GM19455 (cell line): ENCODE data around the gene ATP11C.
A peak's percentile ranks its signal among the peaks of the same experiment; 100 is the strongest.

Experiments used
- ATAC-seq: cut with Tn5 transposase; IDR thresholded peaks from one replicate; pipeline ENCODE4 v1.9.1; 2021; ENCODE audit not compliant: unreplicated experiment

ATP11C gene

DNA sequence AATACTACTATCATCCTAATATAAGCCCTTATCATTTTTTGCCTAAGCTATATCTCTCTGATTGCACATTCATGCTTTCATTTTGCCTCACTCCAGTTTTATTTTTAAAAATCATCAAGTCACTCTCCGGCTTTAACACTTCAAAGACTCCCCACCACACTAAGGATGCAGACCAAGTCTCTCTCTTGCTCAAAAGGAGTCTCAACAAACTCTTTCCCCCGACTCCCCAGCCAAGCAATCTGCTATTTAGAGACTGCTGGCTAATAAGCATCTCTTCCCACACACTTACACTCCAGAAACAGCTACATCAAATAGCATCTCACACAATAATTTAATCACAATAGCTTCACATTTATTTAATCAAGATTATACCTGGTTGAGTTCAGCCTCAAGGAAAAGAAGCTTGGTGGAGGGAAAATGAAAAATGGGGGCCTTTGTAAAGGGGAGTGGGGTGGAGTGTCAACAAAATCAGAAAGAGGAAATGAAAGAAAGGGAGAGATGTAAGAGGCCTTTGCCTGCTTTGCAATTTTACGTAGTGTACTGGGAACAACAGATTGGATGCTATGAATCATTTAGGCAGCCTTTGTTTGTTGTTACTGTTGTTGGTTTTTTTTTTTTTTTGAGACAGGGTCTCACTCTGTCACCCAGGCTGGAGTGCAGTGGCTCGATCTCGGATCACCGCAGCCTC lies 120.8 kb downstream of the ATP11C start:
- ATAC-seq: no peak

GRCh38 chrX:139804482-139804881 lies 128.4 kb downstream of the ATP11C start:
- no peak for ATAC-seq

GRCh38 chrX:139803224-139803623 lies 129.6 kb downstream of the ATP11C start:
- ATAC-seq: no peak

DNA sequence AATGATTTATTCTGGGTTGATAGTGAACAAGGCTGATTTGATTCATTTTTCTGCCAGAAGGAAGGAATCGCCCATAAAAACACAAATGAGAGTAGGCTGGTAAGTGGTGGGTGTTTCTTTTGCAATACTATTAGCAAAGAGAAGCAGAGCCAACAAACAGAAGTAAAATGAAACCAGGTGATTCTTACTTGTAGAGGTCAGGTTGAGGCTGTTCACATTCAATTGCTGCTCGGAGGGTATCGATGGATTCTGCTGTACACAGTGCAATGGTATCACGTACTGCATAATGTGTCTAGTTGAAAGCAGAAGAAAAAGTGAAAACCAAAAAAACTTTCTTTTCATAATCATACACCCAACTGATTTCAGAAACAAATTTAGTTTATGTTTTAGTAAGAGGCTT lies 130.8 kb downstream of the ATP11C start:
- no peak for ATAC-seq

- ATAC-seq: no peak
Measured at GRCh38 chrX:139801397-139801813, 131.4 kb downstream of the ATP11C start.

- no peak for ATAC-seq
Measured at GRCh38 chrX:139798701-139799100, 134.2 kb downstream of the ATP11C start.

GRCh38 chrX:139795196-139795595 lies 137.7 kb downstream of the ATP11C start:
- peak; percentile 99 for ATAC-seq

- ATAC-seq: no peak
Measured at GRCh38 chrX:139787601-139788000, 145.3 kb downstream of the ATP11C start.

DNA sequence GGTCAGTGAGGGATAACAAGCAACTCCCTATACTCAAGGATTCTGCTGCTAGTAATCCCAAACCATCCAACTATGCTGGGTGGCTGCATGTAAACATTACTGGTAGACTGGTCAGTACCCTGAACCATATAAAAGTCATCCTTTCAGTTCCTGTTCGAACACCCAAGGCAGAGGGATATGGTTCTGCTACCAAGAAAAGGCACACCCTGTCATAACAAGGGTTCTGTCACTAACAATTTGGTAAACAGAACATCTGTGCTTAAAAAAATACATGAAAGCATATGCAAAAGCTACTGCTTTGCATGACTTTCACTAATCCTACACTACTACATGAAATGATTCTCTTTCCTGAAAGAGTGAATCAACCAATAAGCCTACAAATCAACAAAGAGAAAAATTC lies 148.0 kb downstream of the ATP11C start:
- peak; percentile 99 for ATAC-seq

GRCh38 chrX:139783959-139784358 lies 148.9 kb downstream of the ATP11C start:
- ATAC-seq: no peak

GRCh38 chrX:139783030-139783429 lies 149.8 kb downstream of the ATP11C start:
- ATAC-seq: no peak

DNA sequence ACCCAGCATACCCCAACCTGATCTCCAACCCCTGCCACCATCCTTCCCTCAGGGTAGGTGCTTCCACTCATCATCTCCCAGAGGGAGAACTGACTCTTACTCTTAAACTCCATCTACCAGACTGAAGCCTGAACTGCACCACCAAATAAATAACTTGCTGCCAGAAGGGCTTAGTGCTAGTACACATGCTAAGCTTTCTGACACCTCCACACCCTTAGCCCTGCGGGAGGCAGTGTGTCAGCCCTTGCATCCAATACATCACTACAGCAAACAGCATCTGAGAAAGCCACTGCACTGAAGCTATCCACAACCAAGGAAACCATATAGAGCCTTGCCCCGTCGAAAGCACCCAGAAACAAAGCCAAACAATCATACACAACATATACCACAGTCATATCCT lies 156.3 kb downstream of the ATP11C start:
- ATAC-seq: no peak

DNA sequence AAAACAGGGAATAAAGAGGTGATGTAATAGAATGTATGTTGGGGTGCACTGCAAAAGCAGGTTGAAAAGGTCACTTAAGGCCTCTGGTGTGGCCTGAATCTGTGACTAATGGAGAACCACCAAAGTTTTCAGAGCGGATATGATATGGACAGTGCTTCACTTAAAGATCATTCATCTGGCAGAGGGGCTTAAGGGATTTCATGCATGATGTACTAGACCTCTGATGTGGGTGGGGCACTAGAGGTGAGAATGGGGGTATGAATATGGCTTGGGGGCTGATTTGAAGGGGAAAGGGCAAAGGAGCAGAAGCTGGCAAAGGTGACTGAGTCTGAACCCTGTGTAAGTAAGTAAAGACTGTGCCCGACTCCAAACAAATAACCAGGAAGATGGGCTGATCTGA lies 162.5 kb downstream of the ATP11C start:
- no peak for ATAC-seq

- no peak for ATAC-seq
Measured at GRCh38 chrX:139766545-139766983, 166.3 kb downstream of the ATP11C start.

DNA sequence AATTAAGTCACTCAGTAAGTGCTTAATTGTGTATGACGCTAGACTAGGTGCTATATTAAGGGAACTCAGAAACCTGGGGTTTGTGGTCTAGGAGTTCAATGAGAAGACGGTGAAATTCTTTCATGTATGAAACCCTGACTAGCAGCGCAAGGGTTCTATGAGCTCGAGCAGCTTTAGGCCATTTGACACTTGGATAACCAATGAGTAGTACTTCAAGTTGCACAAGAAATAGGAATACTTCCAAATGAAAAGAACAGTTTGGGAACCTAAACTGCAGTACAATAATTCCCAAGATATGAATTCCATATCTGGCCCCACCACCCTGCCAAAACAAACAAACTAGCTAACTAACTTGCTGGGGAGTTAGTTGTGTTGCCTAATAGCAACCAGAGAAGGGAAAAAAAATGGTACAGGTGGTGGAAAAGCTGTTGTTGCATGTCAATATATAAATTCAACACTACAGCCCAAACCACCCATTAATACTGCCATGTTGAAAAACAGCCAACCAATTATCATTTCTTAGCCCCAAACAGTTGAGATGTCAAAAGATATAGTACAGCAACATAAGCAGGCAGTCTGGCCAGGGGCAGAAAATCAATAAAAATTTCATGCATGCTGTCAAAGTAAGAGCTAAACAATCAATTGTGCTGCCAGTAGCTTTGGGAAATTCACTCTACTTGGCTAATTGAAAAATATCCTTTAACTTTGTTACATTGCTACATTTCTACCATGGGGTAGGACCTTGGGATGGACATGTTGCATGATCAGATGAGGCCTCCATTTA lies 170.3 kb downstream of the ATP11C start:
- ATAC-seq: no peak

DNA sequence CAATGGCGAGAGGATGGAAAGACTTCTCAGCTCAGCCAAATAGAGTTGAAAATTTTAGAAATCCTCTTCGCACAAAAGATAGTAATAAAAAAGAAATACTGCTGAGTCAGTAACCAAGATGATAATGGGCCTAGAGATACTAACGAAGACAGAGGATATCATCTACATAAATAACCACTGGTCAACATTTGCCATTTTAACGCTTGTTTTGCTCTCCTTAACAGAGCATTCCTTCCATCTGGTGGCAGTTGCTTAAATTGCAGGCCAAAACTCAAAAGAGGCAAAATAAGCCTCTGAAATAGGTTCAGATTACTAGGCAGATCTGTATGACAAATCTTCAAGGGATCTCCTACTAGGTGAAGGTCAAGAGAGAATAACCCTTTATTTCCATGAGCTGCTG lies 173.2 kb downstream of the ATP11C start:
- ATAC-seq: no peak

GRCh38 chrX:139758809-139759208 lies 174.0 kb downstream of the ATP11C start:
- no peak for ATAC-seq

DNA sequence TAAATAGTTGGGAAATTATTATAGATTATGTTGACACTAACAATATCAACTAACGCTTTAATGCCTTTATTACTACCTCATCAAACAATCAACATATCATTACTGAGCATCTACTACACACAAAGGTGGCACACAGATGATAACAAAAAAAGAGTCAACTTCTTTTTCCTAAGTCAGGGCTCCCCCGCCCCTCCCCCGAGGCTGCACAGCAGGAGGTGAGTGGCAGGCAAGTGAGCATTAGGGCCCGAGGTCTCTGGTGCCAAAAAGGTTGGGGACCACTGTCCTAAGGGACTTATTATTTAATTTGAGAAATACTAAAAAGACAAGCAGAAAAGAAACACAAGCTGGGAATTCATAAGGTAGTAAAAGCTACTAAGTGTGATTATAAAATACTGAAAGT lies 174.6 kb downstream of the ATP11C start:
- ATAC-seq: no peak

DNA sequence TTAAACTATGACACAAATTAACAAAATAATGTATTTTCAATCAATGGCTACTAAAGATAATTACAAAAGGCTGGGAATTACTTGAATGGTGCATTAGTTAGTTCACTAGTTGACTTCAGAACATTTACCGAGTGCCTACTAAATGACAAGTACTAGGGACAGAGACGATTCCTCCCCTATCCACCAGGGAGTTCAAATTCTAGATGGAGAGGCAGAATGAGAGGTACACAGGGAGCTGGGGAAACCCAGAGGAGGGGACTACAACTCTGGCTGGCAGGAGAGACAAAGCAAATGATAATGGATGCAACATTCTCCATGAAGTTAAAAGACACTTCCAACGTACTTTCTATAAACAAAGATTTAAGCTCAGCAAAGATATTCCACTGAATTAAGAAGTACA lies 181.8 kb downstream of the ATP11C start:
- no peak for ATAC-seq

DNA sequence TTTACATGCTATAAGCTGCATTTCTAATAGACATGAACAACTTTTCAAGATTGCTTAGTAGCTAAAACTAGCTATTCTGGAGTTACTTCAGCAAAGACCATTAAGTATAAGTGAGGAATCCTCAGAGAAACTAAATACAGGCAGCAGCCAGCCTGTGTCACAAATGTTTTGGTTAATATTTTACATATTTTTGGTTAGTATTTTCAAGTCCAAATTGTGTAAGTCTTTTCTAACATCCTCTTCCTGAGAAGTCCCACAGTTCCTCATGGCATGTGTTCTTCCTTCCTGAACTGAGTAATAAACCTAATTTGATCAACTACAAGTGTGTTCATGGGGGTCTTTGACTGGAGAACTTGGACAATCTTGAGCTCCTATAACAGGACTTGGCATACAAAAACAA lies 182.5 kb downstream of the ATP11C start:
- ATAC-seq: no peak

DNA sequence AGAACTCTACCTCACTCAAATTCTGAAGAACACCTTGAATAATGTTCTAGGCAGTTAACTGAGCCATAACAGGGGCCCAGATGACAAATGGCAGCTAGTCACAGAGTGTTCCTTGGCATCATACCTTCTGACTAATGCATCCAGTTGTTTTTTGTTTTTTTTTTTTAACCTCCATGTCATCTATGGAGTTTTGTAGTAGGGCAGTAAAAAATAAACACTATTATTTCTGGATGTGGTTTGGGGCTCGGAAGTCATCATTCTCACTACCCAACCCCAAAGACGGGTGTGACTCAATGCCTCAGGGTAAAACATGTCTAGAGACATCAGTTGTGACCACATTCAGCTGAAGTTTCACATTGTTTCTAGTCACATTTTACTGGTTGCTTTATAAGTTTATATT lies 193.7 kb downstream of the ATP11C start:
- ATAC-seq: peak; percentile 96

DNA sequence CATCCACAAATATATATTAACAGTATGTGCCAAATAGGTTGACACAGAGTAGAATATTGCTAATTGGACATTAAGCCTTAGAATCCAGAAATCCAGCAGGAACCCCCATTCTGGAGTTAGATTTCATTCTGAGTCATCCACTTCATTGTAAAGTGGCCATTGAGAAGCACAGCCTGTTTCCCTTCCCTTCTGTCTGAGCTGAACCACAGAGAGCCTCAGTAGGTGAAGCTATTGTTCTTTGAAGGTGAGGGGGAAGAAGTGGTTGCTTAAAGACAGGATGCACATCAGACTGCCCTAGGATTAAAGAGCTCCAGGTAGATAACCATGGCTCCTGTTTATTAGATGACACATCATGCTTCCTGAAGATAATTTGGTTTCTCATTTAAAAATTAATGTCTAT lies 194.3 kb downstream of the ATP11C start:
- no peak for ATAC-seq

GRCh38 chrX:139736151-139736550 lies 196.7 kb downstream of the ATP11C start:
- no peak for ATAC-seq
